GM19397 (cell line): ENCODE results near the gene MMP7.
"Not testable (repeated sequence)": the region's sequence is repeated elsewhere in the genome, so short reads cannot be mapped to it uniquely, and the experiment has no call there.

Experiments used
- ATAC-seq: cut with Tn5 transposase; IDR thresholded peaks from one replicate; pipeline ENCODE4 v1.9.1; 2021; ENCODE audit warnings: mild to moderate bottlenecking, moderate library complexity; ENCODE audit not compliant: unreplicated experiment

Gene MMP7

GRCh38 chr11:102539567-102539966 is 9.0 kb upstream of the MMP7 start:
- ATAC-seq = no peak

- ATAC-seq = no peak
These were observed 8.4 kb upstream of the MMP7 start for GRCh38 chr11:102538932-102539331.

GRCh38 chr11:102534261-102534872 is 3.8 kb upstream of the MMP7 start:
- ATAC-seq = no peak

GRCh38 chr11:102528618-102529017 is 1.9 kb downstream of the MMP7 start:
- ATAC-seq = no peak

GRCh38 chr11:102527684-102528083 is 2.9 kb downstream of the MMP7 start:
- no peak for ATAC-seq

- ATAC-seq = no peak
These were observed 3.5 kb downstream of the MMP7 start for GRCh38 chr11:102527041-102527440.

GRCh38 chr11:102523887-102524286 is 6.7 kb downstream of the MMP7 start:
- no peak for ATAC-seq

- ATAC-seq = no peak
These were observed 7.4 kb downstream of the MMP7 start for GRCh38 chr11:102523189-102523570.

GRCh38 chr11:102522312-102523188 is 8.0 kb downstream of the MMP7 start:
- no peak for ATAC-seq

GRCh38 chr11:102521121-102521520 is 9.4 kb downstream of the MMP7 start:
- no peak for ATAC-seq

GRCh38 chr11:102520514-102520913 is 10.0 kb downstream of the MMP7 start:
- no peak for ATAC-seq

GRCh38 chr11:102518296-102519094 is 12.1 kb downstream of the MMP7 start:
- ATAC-seq = no peak

- no peak for ATAC-seq
These were observed 12.9 kb downstream of the MMP7 start for GRCh38 chr11:102517670-102518069.

GRCh38 chr11:102516179-102516578 is 14.4 kb downstream of the MMP7 start:
- ATAC-seq = no peak

GRCh38 chr11:102513869-102514268 is 16.7 kb downstream of the MMP7 start:
- no peak for ATAC-seq

GRCh38 chr11:102510439-102511135 is 20.0 kb downstream of the MMP7 start:
- ATAC-seq = no peak

- not testable (repeated sequence) for ATAC-seq
These were observed 27.7 kb downstream of the MMP7 start for GRCh38 chr11:102502831-102503230.

GRCh38 chr11:102500829-102501228 is 29.7 kb downstream of the MMP7 start:
- no peak for ATAC-seq

- ATAC-seq = no peak
These were observed 30.6 kb downstream of the MMP7 start for GRCh38 chr11:102499931-102500330.

- ATAC-seq = no peak
These were observed 31.4 kb downstream of the MMP7 start for GRCh38 chr11:102499151-102499550.

- no peak for ATAC-seq
These were observed 33.5 kb downstream of the MMP7 start for GRCh38 chr11:102497061-102497460.
